H1 (cell line): ENCODE data around the gene DNAJB1.

Experiments
- CTCF ChIP-seq, 3 experiments: IDR thresholded peaks; 1 replicate in 2 of 3; 2 replicates in 1 of 3; pipeline versions ENCODE4 v1.5.1 to v1.6.1; 2011; ENCODE audit warnings: low read length in 3 of 3, mild to moderate bottlenecking in 3 of 3, inconsistent platforms in 2 of 3, low read depth in 1 of 3, moderate library complexity in 1 of 3; ENCODE audit not compliant: insufficient read depth in 1 of 3; ENCODE audit errors: control extremely low read depth in 1 of 3
- EP300 ChIP-seq, 2 experiments: IDR thresholded peaks; 1 replicate in 1 of 2; 2 replicates in 1 of 2; pipeline ENCODE4 v1.6.1; 2011 to 2012; ENCODE audit warnings: low read depth in 2 of 2, low read length in 2 of 2, mild to moderate bottlenecking in 2 of 2, borderline replicate concordance in 1 of 2, inconsistent platforms in 1 of 2, moderate library complexity in 1 of 2
- POLR2A ChIP-seq, 2 experiments: IDR thresholded peaks; 1 replicate in 1 of 2; 2 replicates in 1 of 2; pipeline ENCODE4 v1.6.1; 2011; ENCODE audit warnings: low read depth in 2 of 2, low read length in 2 of 2, mild to moderate bottlenecking in 2 of 2; ENCODE audit errors: control extremely low read depth in 1 of 2
- POLR2AphosphoS5 ChIP-seq: IDR thresholded peaks from 2 replicates; pipeline ENCODE4 v1.6.1; 2011; ENCODE audit warnings: low read depth, low read length
- TAF1 ChIP-seq: IDR thresholded peaks from 2 replicates; pipeline ENCODE4 v1.6.1; 2011; ENCODE audit warnings: mild to moderate bottlenecking, low read depth, low read length

- TF ChIP-seq EP300 (IDR thresholded peaks at IDR 0.05; ENCODE audit: borderline replicate concordance in 1 of 2, low read depth in 2 of 2, low read length in 2 of 2) = no peak
- no peak for TF ChIP-seq CTCF (IDR thresholded peaks at IDR 0.05; ENCODE audit: control extremely low read depth in 1 of 3, insufficient read depth in 1 of 3, low read depth in 1 of 3, low read length in 3 of 3)
- no peak for TF ChIP-seq TAF1
- TF ChIP-seq POLR2AphosphoS5 = no peak
- no peak for TF ChIP-seq POLR2A (IDR thresholded peaks at IDR 0.05; ENCODE audit: control extremely low read depth in 1 of 2, low read depth in 2 of 2, low read length in 2 of 2)
Observed at GRCh38 chr19:14545716-14546082, 27.5 kb upstream of the DNAJB1 start.
